ENCODE data around the gene LSM7. TPM values are rescaled to one million over a fixed set of nuclear protein-coding genes. Genes with fewer than 3 reads are reported as not detected.

Gene LSM7
- polyA plus RNA-seq (2013): 193 and 208 TPM in 2 replicates

- Histone ChIP-seq H2BK5ac (ENCODE audit: low read depth, low read length, poor library complexity) (peak within 1 kb of the TSS; percentile 13), H3K79me2 (ENCODE audit: control insufficient read depth, insufficient read depth, low read length, poor library complexity) (peaks cover 10% of the 10 kb centered on the region), H3K27ac (ENCODE audit: low read depth, low read length) (peak within 1 kb of the TSS; percentile 55), H3K36me3 (ENCODE audit: control insufficient read depth in 1 of 2, insufficient read depth in 2 of 2, low read length in 2 of 2) (peaks cover 24% of the 10 kb centered on the region in 2 experiments), H2AFZ (ENCODE audit: insufficient read depth, low read length, poor library complexity) (peak within 1 kb of the TSS; percentile 80), H3K4ac (ENCODE audit: low read depth, low read length) (peak within 1 kb of the TSS; percentile 98), H3K18ac (ENCODE audit: low read length) (peak within 1 kb of the TSS; percentile 72), H3K23ac (ENCODE audit: low read length) (no peak within 1 kb of the TSS), H4K91ac (ENCODE audit: low read depth, low read length) (peak within 1 kb of the TSS; percentile 81), H3K4me2 (ENCODE audit: low read length) (peak within 1 kb of the TSS; percentile 100), H4K8ac (ENCODE audit: low read depth, low read length) (peak within 1 kb of the TSS; percentile 82), H3K79me1 (ENCODE audit: low read length) (peaks cover 8% of the 10 kb centered on the region), H3K14ac (ENCODE audit: low read length) (peak within 1 kb of the TSS; percentile 71), H2BK12ac (ENCODE audit: low read length) (no peak within 1 kb of the TSS), H4K12ac (ENCODE audit: low read depth, low read length) (peak within 1 kb of the TSS; percentile 63), H2AK5ac (ENCODE audit: low read length) (peak within 1 kb of the TSS; percentile 82), H2BK120ac (ENCODE audit: insufficient read depth, low read length, poor library complexity) (peak within 1 kb of the TSS; percentile 77), H3K9ac (ENCODE audit: low read length) (peak within 1 kb of the TSS; percentile 97), H3K4me1 (ENCODE audit: control insufficient read depth in 1 of 2, insufficient read depth in 2 of 2, low read length in 2 of 2) (peaks cover 8 to 19% of the 10 kb centered on the region in 2 experiments), H3K27me3 (ENCODE audit: insufficient read depth, low read length) (no peaks in the 10 kb centered on the region), H3K4me3 (ENCODE audit: low read depth, low read length) (peak within 1 kb of the TSS; percentile 99), H3K9me3 (ENCODE audit: insufficient read depth, low read depth, low read length) (no peaks in the 10 kb centered on the region)
- WGBS (ENCODE audit: extremely low coverage, insufficient coverage, insufficient read length): no CpG with 5 or more reads among the region's 89 CpGs
- peak; percentile 90 to 97 for DNase-seq
These were observed at the start of gene LSM7, which contains the start of gene SPPL2B for GRCh38 chr19:2328401-2329148. Gene LSM7 (minus strand): TSS chr19:2328586. CDS start chr19:2328566, 20 bp downstream. Gene SPPL2B (plus strand): TSS chr19:2328684. CDS start chr19:2328710, 26 bp downstream.

DNA sequence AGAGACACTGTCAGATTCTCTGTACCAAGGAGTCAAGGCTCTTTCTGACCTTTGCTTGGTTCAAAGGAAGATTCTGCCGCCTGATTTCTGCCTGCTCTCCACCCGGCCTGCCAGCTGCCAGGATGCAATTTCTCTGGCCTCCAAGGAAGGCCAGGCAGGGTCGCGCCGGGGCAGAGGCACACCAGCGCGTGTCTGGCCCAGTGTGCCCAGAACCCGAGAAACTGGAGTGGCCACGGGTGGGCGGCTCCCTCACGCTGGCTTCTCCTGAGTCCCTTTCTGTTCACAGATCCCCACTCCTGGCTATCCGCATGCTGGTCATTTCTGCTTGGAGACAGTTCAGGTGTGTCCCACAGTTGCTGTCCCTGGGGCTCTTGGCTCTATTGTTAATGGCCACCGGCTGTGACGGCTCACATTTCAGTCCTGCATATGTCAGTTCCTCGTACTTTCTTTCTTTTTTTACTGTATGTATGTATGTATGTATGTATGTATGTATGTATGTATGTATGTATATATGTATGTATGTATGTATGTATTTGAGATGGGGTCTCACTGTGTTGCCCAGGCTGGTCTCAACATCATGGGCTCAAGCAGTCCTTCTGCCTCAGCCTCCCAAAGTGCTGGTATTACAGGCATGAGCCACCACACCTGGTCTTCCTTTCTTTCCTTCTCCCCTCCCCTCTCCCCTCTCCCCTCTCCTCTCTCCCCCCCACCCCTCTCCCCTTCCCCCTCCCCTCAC, 48.6 kb upstream of the LSM7 start:
- Histone ChIP-seq H4K12ac (ENCODE audit: low read depth, low read length) (no peak overlapping the region), H3K79me2 (ENCODE audit: control insufficient read depth, insufficient read depth, low read length, poor library complexity) (no peaks in the 10 kb centered on the region), H3K27ac (ENCODE audit: low read depth, low read length) (no peak overlapping the region), H4K8ac (ENCODE audit: low read depth, low read length) (no peak overlapping the region), H2BK12ac (ENCODE audit: low read length) (no peak overlapping the region), H3K4me1 (ENCODE audit: control insufficient read depth in 1 of 2, insufficient read depth in 2 of 2, low read length in 2 of 2) (peaks cover 0 to 1% of the 10 kb centered on the region in 2 experiments), H2BK5ac (ENCODE audit: low read depth, low read length, poor library complexity) (no peak overlapping the region), H3K9ac (ENCODE audit: low read length) (no peak overlapping the region), H2AK5ac (ENCODE audit: low read length) (no peak overlapping the region), H3K14ac (ENCODE audit: low read length) (no peak overlapping the region), H2AFZ (ENCODE audit: insufficient read depth, low read length, poor library complexity) (no peak overlapping the region), H4K91ac (ENCODE audit: low read depth, low read length) (no peak overlapping the region), H3K23ac (ENCODE audit: low read length) (no peak overlapping the region), H3K27me3 (ENCODE audit: insufficient read depth, low read length) (no peaks in the 10 kb centered on the region), H3K18ac (ENCODE audit: low read length) (no peak overlapping the region), H3K4me2 (ENCODE audit: low read length) (no peak overlapping the region), H3K36me3 (ENCODE audit: control insufficient read depth in 1 of 2, insufficient read depth in 2 of 2, low read length in 2 of 2) (no peaks in the 10 kb centered on the region), H3K4ac (ENCODE audit: low read depth, low read length) (no peak overlapping the region), H3K79me1 (ENCODE audit: low read length) (no peaks in the 10 kb centered on the region), H3K4me3 (ENCODE audit: low read depth, low read length) (no peak overlapping the region), H3K9me3 (ENCODE audit: insufficient read depth, low read depth, low read length) (peaks cover 8% of the 10 kb centered on the region), H2BK120ac (ENCODE audit: insufficient read depth, low read length, poor library complexity) (no peak overlapping the region)
- no CpG with 5 or more reads among the region's 15 CpGs for WGBS (ENCODE audit: extremely low coverage, insufficient coverage, insufficient read length)
- DNase-seq: no peak

- no peak overlapping the region for H2BK12ac ChIP-seq (ENCODE audit: low read length)
- no peak overlapping the region for H2BK5ac ChIP-seq (ENCODE audit: low read depth, low read length, poor library complexity)
- no peaks in the 10 kb centered on the region for H3K36me3 ChIP-seq (ENCODE audit: control insufficient read depth in 1 of 2, insufficient read depth in 2 of 2, low read length in 2 of 2)
- no peak for DNase-seq
- no peak overlapping the region for H3K9ac ChIP-seq (ENCODE audit: low read length)
- no peaks in the 10 kb centered on the region for H3K79me2 ChIP-seq (ENCODE audit: control insufficient read depth, insufficient read depth, low read length, poor library complexity)
- H2BK120ac ChIP-seq (ENCODE audit: insufficient read depth, low read length, poor library complexity): no peak overlapping the region
- H3K14ac ChIP-seq (ENCODE audit: low read length): no peak overlapping the region
- H3K18ac ChIP-seq (ENCODE audit: low read length): no peak overlapping the region
- H4K12ac ChIP-seq (ENCODE audit: low read depth, low read length): no peak overlapping the region
- H4K8ac ChIP-seq (ENCODE audit: low read depth, low read length): no peak overlapping the region
- H3K9me3 ChIP-seq (ENCODE audit: insufficient read depth, low read depth, low read length): peaks cover 10% of the 10 kb centered on the region
- H3K4ac ChIP-seq (ENCODE audit: low read depth, low read length): no peak overlapping the region
- no peak overlapping the region for H2AK5ac ChIP-seq (ENCODE audit: low read length)
- no peaks in the 10 kb centered on the region for H3K27me3 ChIP-seq (ENCODE audit: insufficient read depth, low read length)
- H4K91ac ChIP-seq (ENCODE audit: low read depth, low read length): no peak overlapping the region
- peaks cover 0 to 2% of the 10 kb centered on the region in 2 experiments for H3K4me1 ChIP-seq (ENCODE audit: control insufficient read depth in 1 of 2, insufficient read depth in 2 of 2, low read length in 2 of 2)
- no peak overlapping the region for H3K27ac ChIP-seq (ENCODE audit: low read depth, low read length)
- no peak overlapping the region for H2AFZ ChIP-seq (ENCODE audit: insufficient read depth, low read length, poor library complexity)
- no peak overlapping the region for H3K23ac ChIP-seq (ENCODE audit: low read length)
- H3K79me1 ChIP-seq (ENCODE audit: low read length): no peaks in the 10 kb centered on the region
- H3K4me2 ChIP-seq (ENCODE audit: low read length): no peak overlapping the region
- H3K4me3 ChIP-seq (ENCODE audit: low read depth, low read length): no peak overlapping the region
- no CpG with 5 or more reads among the region's 7 CpGs for WGBS (ENCODE audit: extremely low coverage, insufficient coverage, insufficient read length)
These were observed 47.2 kb upstream of the LSM7 start for GRCh38 chr19:2375353-2376121.

- H2AFZ ChIP-seq (ENCODE audit: insufficient read depth, low read length, poor library complexity): no peak overlapping the region
- WGBS (ENCODE audit: extremely low coverage, insufficient coverage, insufficient read length): no CpG with 5 or more reads among the region's 13 CpGs
- no peak overlapping the region for H3K4me2 ChIP-seq (ENCODE audit: low read length)
- H3K36me3 ChIP-seq (ENCODE audit: control insufficient read depth in 1 of 2, insufficient read depth in 2 of 2, low read length in 2 of 2): peaks cover 0 to 2% of the 10 kb centered on the region in 2 experiments
- no peak overlapping the region for H3K23ac ChIP-seq (ENCODE audit: low read length)
- H2BK5ac ChIP-seq (ENCODE audit: low read depth, low read length, poor library complexity): no peak overlapping the region
- H3K14ac ChIP-seq (ENCODE audit: low read length): no peak overlapping the region
- H2BK120ac ChIP-seq (ENCODE audit: insufficient read depth, low read length, poor library complexity): no peak overlapping the region
- peaks cover 0 to 2% of the 10 kb centered on the region in 2 experiments for H3K4me1 ChIP-seq (ENCODE audit: control insufficient read depth in 1 of 2, insufficient read depth in 2 of 2, low read length in 2 of 2)
- no peak overlapping the region for H3K27ac ChIP-seq (ENCODE audit: low read depth, low read length)
- H3K79me1 ChIP-seq (ENCODE audit: low read length): no peaks in the 10 kb centered on the region
- H3K4me3 ChIP-seq (ENCODE audit: low read depth, low read length): no peak overlapping the region
- H4K8ac ChIP-seq (ENCODE audit: low read depth, low read length): no peak overlapping the region
- H3K18ac ChIP-seq (ENCODE audit: low read length): no peak overlapping the region
- no peak overlapping the region for H4K91ac ChIP-seq (ENCODE audit: low read depth, low read length)
- H3K9me3 ChIP-seq (ENCODE audit: insufficient read depth, low read depth, low read length): peaks cover 8% of the 10 kb centered on the region
- no peak overlapping the region for H4K12ac ChIP-seq (ENCODE audit: low read depth, low read length)
- no peaks in the 10 kb centered on the region for H3K79me2 ChIP-seq (ENCODE audit: control insufficient read depth, insufficient read depth, low read length, poor library complexity)
- H3K9ac ChIP-seq (ENCODE audit: low read length): no peak overlapping the region
- DNase-seq: no peak
- no peak overlapping the region for H3K4ac ChIP-seq (ENCODE audit: low read depth, low read length)
- no peaks in the 10 kb centered on the region for H3K27me3 ChIP-seq (ENCODE audit: insufficient read depth, low read length)
- no peak overlapping the region for H2BK12ac ChIP-seq (ENCODE audit: low read length)
- H2AK5ac ChIP-seq (ENCODE audit: low read length): no peak overlapping the region
These were observed 46.4 kb upstream of the LSM7 start for GRCh38 chr19:2374808-2375207.

Data from trophoblast cell (in vitro differentiated cells and primary cell).